Liver (tissue), 9 donors: Measurements from ENCODE around the gene TTI1. TPM values are rescaled to one million over a fixed set of nuclear protein-coding genes. Genes with fewer than 3 reads are reported as not detected.

ENCODE experiments used
- DNase-seq: peaks from one replicate; pipeline ENCODE4 v3.0.0-alpha.2; 2017; ENCODE audit warnings: low spot score
- H3K27ac ChIP-seq, 2 donors: one replicate each; pipeline ENCODE4 v1.7.0; 2013; ENCODE audit warnings: inconsistent platforms in 2 of 2, low read length in 2 of 2, control low read depth in 1 of 2, low read depth in 1 of 2, mild to moderate bottlenecking in 1 of 2
- H3K27me3 ChIP-seq, 4 donors: one replicate each; pipeline versions ENCODE4 v1.6.1 to v1.7.0; 2013; ENCODE audit warnings: low read length in 3 of 4, inconsistent platforms in 1 of 4, mild to moderate bottlenecking in 1 of 4, moderate library complexity in 1 of 4; ENCODE audit not compliant: control insufficient read depth in 4 of 4, insufficient read depth in 4 of 4
- H3K36me3 ChIP-seq, 4 donors: one replicate each; pipeline versions ENCODE4 v1.6.1 to v1.7.0; 2013; ENCODE audit warnings: low read length in 3 of 4, mild to moderate bottlenecking in 3 of 4, low read depth in 1 of 4, moderate library complexity in 1 of 4; ENCODE audit not compliant: control insufficient read depth in 4 of 4, insufficient read depth in 3 of 4
- H3K4me1 ChIP-seq, 4 donors: one replicate each; pipeline versions ENCODE4 v1.6.1 to v1.7.0; 2013; ENCODE audit warnings: low read length in 3 of 4, mild to moderate bottlenecking in 3 of 4, moderate library complexity in 1 of 4; ENCODE audit not compliant: control insufficient read depth in 4 of 4, insufficient read depth in 4 of 4
- H3K4me3 ChIP-seq, 3 donors: one replicate each; pipeline versions ENCODE4 v1.6.1 to v1.7.0; 2013; ENCODE audit warnings: low read length in 3 of 3, control low read depth in 1 of 3, low read depth in 1 of 3, mild to moderate bottlenecking in 1 of 3
- H3K9ac ChIP-seq, 2 donors: one replicate each; pipeline ENCODE4 v1.7.0; 2013; ENCODE audit warnings: low read length in 2 of 2, mild to moderate bottlenecking in 2 of 2, moderate library complexity in 2 of 2, control low read depth in 1 of 2, low read depth in 1 of 2
- H3K9me3 ChIP-seq, 4 donors: one replicate each; pipeline versions ENCODE4 v1.6.1 to v1.7.0; 2013; ENCODE audit warnings: low read length in 3 of 4; ENCODE audit not compliant: control insufficient read depth in 4 of 4
- FOXA1 ChIP-seq: IDR thresholded peaks from 2 replicates; pipeline ENCODE4 v1.6.1; 2016; ENCODE audit warnings: antibody characterized with exemption
- FOXA2 ChIP-seq: IDR thresholded peaks from 2 replicates; pipeline ENCODE4 v1.6.1; 2016; ENCODE audit warnings: antibody characterized with exemption
- GABPA ChIP-seq, 2 donors: IDR thresholded peaks in 1 of 2; conservative IDR thresholded peaks in 1 of 2; 2 replicates each; pipeline ENCODE4 v1.6.1; 2016; ENCODE audit warnings: antibody characterized with exemption in 2 of 2, mild to moderate bottlenecking in 1 of 2, moderate library complexity in 1 of 2
- HNF4A ChIP-seq, 2 donors: conservative IDR thresholded peaks; 2 replicates each; pipeline ENCODE4 v1.6.1; 2016; ENCODE audit warnings: antibody characterized with exemption in 2 of 2, mild to moderate bottlenecking in 2 of 2
- HNF4G ChIP-seq: IDR thresholded peaks from 2 replicates; pipeline ENCODE4 v1.6.1; 2016; ENCODE audit warnings: antibody characterized with exemption
- JUND ChIP-seq, 2 donors: IDR thresholded peaks; 2 replicates each; pipeline ENCODE4 v1.6.1; 2016; ENCODE audit warnings: antibody characterized with exemption in 2 of 2
- MAX ChIP-seq: IDR thresholded peaks from 2 replicates; pipeline ENCODE4 v1.6.1; 2016; ENCODE audit warnings: antibody characterized with exemption
- NR2F2 ChIP-seq: IDR thresholded peaks from 2 replicates; pipeline ENCODE4 v1.6.1; 2016; ENCODE audit warnings: antibody characterized with exemption
- RAD21 ChIP-seq, 2 donors: IDR thresholded peaks; 2 replicates each; pipeline ENCODE4 v1.6.1; 2016; ENCODE audit warnings: antibody characterized with exemption in 2 of 2, mild to moderate bottlenecking in 2 of 2
- REST ChIP-seq: IDR thresholded peaks from 2 replicates; pipeline ENCODE4 v1.6.1; 2016; ENCODE audit warnings: antibody characterized with exemption, mild to moderate bottlenecking
- RXRA ChIP-seq, 2 donors: IDR thresholded peaks; 2 replicates each; pipeline ENCODE4 v1.6.1; 2017 to 2018; ENCODE audit warnings: antibody characterized with exemption in 2 of 2, mild to moderate bottlenecking in 1 of 2
- SP1 ChIP-seq: IDR thresholded peaks from 2 replicates; pipeline ENCODE4 v1.6.1; 2018; ENCODE audit warnings: antibody characterized with exemption, mild to moderate bottlenecking
- TAF1 ChIP-seq: conservative IDR thresholded peaks from 2 replicates; pipeline ENCODE4 v1.6.1; 2016; ENCODE audit warnings: antibody characterized with exemption, mild to moderate bottlenecking
- YY1 ChIP-seq: IDR thresholded peaks from 2 replicates; pipeline ENCODE4 v1.6.1; 2016; ENCODE audit warnings: antibody characterized with exemption, mild to moderate bottlenecking
- ZBTB33 ChIP-seq: IDR thresholded peaks from 2 replicates; pipeline ENCODE4 v1.6.1; 2016; ENCODE audit warnings: antibody characterized with exemption
- WGBS: extraction: QIAGEN DNeasy Blood & Tissue Kit; methylation state at CpG from one replicate; pipeline ENCODE4 v1.1.7; 2013; 5-methylcytosine and 5-hydroxymethylcytosine counted together
- polyA plus RNA-seq, 2 donors: library from polyadenylated mRNA; stranded (reverse) in 1 of 2; unstranded in 1 of 2; fragments of 200-250 nt in 1 of 2; fragments of >200 nt in 1 of 2; fragmentation: Nextera tagmentation in 1 of 2; extraction: Ambion mirVana in 1 of 2; gene quantifications; one replicate each; pipeline versions ENCODE4 v1.2.1 to v1.2.3, GENCODE V29; 2013 to 2015
- total RNA-seq, 2 donors: library from RNA; depleted of rRNA; stranded (reverse); fragments of >200 nt; gene quantifications; one replicate each; pipeline ENCODE4 v1.2.3, GENCODE V29; 2014
- TF ChIP-seq, protein P1 (sequence below): fragments of 150-350 bp; IDR thresholded peaks from 2 replicates; pipeline ENCODE4 v1.5.1; 2017; ENCODE audit warnings: improper control_type of control experiment, low read depth, low read length; ENCODE audit not compliant: missing input control
- donor health status: healthy.
- donor health status: healthy.
- donor health status: healthy.
- donor health status: healthy.
- donor health status: healthy.

Gene TTI1
- total and polyA plus RNA-seq, 4 donors = 4.6 to 20.4 (median 11.3) TPM

DNA sequence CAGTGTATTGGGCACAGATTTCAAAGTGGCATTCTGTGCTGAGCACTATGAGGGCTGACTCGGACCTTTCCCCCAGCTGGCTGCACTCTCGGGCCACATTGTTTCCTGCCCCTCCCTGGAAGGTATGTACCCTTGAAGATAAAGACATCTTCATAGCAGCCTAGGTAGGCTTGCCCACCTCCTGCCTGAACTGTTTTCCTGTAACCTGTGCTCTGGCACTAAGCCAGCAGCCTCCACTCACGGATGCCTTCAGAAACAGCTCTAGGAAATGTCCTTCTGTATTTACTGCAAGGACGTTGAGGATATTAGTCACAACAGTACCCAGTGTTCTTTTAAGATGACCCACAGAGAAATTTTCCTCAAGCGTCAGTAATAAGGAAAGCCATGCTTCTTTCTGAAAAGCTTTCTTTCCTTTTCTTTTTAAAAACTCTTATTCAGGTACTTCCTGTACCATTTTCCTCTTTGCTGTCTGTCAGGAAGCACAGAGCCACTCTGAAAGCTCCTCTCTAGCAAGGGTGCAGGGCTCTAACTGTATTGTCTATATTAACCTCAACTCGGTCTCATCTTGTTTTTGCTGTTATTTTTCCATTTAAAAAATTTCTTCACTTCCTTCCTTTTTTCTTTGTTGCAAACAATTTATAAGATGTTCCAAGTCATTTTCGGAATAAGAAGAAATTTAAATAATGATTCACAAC lies 43.5 kb downstream of the TTI1 start:
- H3K4me1 ChIP-seq = peaks cover 10 to 68% (median 50%) of the 10 kb centered on the region in 4 donors
- H3K27ac ChIP-seq = peak overlapping the region in 1 of 2 donors; percentile 6
- no peaks in the 10 kb centered on the region for H3K27me3 ChIP-seq
- TF ChIP-seq YY1 (no peak), REST (no peak), NR2F2 (no peak), RXRA (IDR thresholded peaks at IDR 0.05) (no peak), RAD21 (IDR thresholded peaks at IDR 0.05) (no peak), GABPA (IDR thresholded peaks at IDR 0.05 in 1 of 2, conservative IDR thresholded peaks at IDR 0.05 in 1 of 2) (no peak), SP1 (no peak), ZBTB33 (no peak), TAF1 (no peak), HNF4G (no peak), HNF4A (conservative IDR thresholded peaks at IDR 0.05) (no peak), FOXA1 (no peak), FOXA2 (no peak), MAX (no peak), JUND (IDR thresholded peaks at IDR 0.05) (no peak)
- TF ChIP-seq, protein P1, sequence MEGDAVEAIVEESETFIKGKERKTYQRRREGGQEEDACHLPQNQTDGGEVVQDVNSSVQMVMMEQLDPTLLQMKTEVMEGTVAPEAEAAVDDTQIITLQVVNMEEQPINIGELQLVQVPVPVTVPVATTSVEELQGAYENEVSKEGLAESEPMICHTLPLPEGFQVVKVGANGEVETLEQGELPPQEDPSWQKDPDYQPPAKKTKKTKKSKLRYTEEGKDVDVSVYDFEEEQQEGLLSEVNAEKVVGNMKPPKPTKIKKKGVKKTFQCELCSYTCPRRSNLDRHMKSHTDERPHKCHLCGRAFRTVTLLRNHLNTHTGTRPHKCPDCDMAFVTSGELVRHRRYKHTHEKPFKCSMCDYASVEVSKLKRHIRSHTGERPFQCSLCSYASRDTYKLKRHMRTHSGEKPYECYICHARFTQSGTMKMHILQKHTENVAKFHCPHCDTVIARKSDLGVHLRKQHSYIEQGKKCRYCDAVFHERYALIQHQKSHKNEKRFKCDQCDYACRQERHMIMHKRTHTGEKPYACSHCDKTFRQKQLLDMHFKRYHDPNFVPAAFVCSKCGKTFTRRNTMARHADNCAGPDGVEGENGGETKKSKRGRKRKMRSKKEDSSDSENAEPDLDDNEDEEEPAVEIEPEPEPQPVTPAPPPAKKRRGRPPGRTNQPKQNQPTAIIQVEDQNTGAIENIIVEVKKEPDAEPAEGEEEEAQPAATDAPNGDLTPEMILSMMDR = no peak
- H3K9ac ChIP-seq = no peak overlapping the region
- DNase-seq = peak; percentile 32
- H3K36me3 ChIP-seq = peaks cover 0 to 7% (median 2%) of the 10 kb centered on the region in 4 donors
- H3K9me3 ChIP-seq = no peaks in the 10 kb centered on the region
- WGBS = 64% methylated on average over 7 of the region's 7 CpGs
- H3K4me3 ChIP-seq = no peak overlapping the region
